Neural crest cell (in vitro differentiated cells): Measurements from ENCODE around the gene MROH7. TPM values are rescaled to one million over a fixed set of nuclear protein-coding genes. Genes with fewer than 3 reads are reported as not detected.

Experiments used
- DNase-seq: peaks from one replicate; pipeline ENCODE4 v3.0.0; 2021; ENCODE audit warnings: low read depth, mixed read lengths, low spot score
- H3K27ac Mint-ChIP-seq: one replicate; pipeline ENCODE4 v1.8.0; 2021; ENCODE audit warnings: mild to moderate bottlenecking, mixed read lengths; ENCODE audit not compliant: unreplicated experiment
- H3K27me3 Mint-ChIP-seq: 2 replicates; pipeline ENCODE4 v1.8.0; 2021; ENCODE audit warnings: low read depth, mild to moderate bottlenecking, mixed read lengths
- H3K36me3 Mint-ChIP-seq: 2 replicates; pipeline ENCODE4 v1.8.0; 2021; ENCODE audit warnings: low read depth, mild to moderate bottlenecking, mixed read lengths
- H3K4me1 Mint-ChIP-seq: 2 replicates; pipeline ENCODE4 v1.8.0; 2021; ENCODE audit warnings: mixed read lengths
- H3K4me3 Mint-ChIP-seq: one replicate; pipeline ENCODE4 v1.8.0; 2021; ENCODE audit warnings: mild to moderate bottlenecking, mixed read lengths
- H3K9me3 Mint-ChIP-seq: 2 replicates; pipeline ENCODE4 v1.8.0; 2021; ENCODE audit warnings: mixed read lengths
- CTCF ChIP-seq: fragments of 200-600 bp; sonication (generic); conservative IDR thresholded peaks from 2 replicates; pipeline ENCODE4 v1.5.0; 2021; ENCODE audit warnings: antibody characterized with exemption, mild to moderate bottlenecking
- total RNA-seq: library from RNA; stranded (reverse); gene quantifications from 2 replicates; pipeline ENCODE4 v1.2.1, GENCODE V29; 2021

MROH7 gene
- total RNA-seq, 1 donor from 2014 or later, result not detected

GRCh38 chr1:54750596-54750995 is 109.0 kb downstream of the MROH7 start:
- Mint-ChIP-seq H3K4me3 (no peak overlapping the region), H3K4me1 (no peaks in the 10 kb centered on the region), H3K9me3 (no peaks in the 10 kb centered on the region), H3K27ac (no peak overlapping the region), H3K27me3 (no peaks in the 10 kb centered on the region), H3K36me3 (no peaks in the 10 kb centered on the region)
- no peak for DNase-seq
- TF ChIP-seq CTCF, result no peak

DNA sequence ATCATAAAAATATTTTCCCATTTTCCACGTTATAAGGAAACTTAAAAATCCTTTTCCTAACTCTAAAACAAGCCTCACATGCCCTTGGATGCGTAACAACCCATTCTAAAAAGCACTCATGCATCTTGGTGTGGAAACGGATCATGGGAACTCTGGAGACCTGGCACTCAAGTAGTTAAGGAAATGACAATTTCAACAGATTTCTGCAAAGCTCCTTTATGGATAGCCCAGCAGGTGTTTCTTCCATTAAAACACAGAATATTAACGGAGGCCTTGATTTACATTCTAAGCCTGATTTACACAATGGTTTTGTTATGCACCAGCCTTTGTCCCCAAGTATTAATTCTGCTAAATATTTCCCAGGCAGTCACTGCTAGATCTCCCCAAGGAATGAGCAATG is 109.8 kb downstream of the MROH7 start:
- Mint-ChIP-seq H3K9me3 (no peaks in the 10 kb centered on the region), H3K4me1 (no peaks in the 10 kb centered on the region), H3K27ac (no peak overlapping the region), H3K4me3 (no peak overlapping the region), H3K36me3 (no peaks in the 10 kb centered on the region), H3K27me3 (no peaks in the 10 kb centered on the region)
- no peak for DNase-seq
- no peak for TF ChIP-seq CTCF

- Mint-ChIP-seq H3K4me3 (no peak overlapping the region), H3K27ac (no peak overlapping the region), H3K4me1 (no peaks in the 10 kb centered on the region), H3K36me3 (no peaks in the 10 kb centered on the region), H3K27me3 (no peaks in the 10 kb centered on the region), H3K9me3 (no peaks in the 10 kb centered on the region)
- TF ChIP-seq CTCF, result no peak
- DNase-seq, result no peak
Measured at GRCh38 chr1:54754045-54754444, 112.5 kb downstream of the MROH7 start.

DNA sequence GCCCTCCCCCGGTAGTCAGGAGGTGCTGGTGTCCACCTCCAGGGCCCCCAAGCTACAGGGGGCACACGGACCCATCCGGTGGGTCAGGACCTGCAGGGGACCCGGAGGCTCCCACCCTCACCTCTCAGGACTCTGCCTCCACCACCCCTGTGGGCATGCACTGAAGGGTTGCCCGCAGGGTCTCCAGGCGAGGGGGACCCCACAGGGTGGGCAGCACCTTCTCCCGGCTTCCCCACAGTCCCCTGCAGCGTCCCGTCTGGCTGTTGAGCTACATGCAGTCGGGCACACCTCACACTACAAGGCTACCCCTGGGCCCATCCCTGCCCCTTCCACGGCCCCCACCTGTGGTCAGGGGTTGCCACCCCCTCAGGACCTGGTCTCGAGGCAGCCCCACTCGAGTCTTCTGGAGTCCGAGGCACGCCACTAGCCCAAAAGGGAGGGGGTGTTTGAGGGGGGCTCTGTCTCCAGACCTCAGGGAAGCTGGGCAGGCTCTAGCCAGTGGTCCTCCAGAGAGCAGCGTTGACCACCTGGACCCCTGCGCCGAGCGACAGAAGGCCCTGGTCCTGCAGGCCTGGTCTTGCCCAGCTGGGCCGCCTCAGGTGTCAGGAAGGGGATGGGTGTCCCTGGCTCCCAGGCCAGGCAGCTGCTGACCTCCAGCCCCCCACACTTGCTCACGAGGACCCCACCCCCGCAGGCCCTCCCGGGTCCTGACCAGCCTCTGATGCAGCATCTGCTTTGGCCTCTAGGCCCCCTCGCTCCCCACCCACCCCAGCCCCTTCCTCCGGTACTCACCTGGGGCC is 113.1 kb downstream of the MROH7 start:
- no peaks in the 10 kb centered on the region for H3K9me3 Mint-ChIP-seq
- H3K36me3 Mint-ChIP-seq, result no peaks in the 10 kb centered on the region
- DNase-seq, result no peak
- H3K4me3 Mint-ChIP-seq, result no peak overlapping the region
- TF ChIP-seq CTCF, result no peak
- no peak overlapping the region for H3K27ac Mint-ChIP-seq
- H3K27me3 Mint-ChIP-seq, result no peaks in the 10 kb centered on the region
- H3K4me1 Mint-ChIP-seq, result no peaks in the 10 kb centered on the region

GRCh38 chr1:54757833-54758232 is 116.2 kb downstream of the MROH7 start:
- Mint-ChIP-seq H3K27ac (no peak overlapping the region), H3K9me3 (no peaks in the 10 kb centered on the region), H3K4me1 (peaks cover 2% of the 10 kb centered on the region), H3K36me3 (no peaks in the 10 kb centered on the region), H3K27me3 (no peaks in the 10 kb centered on the region), H3K4me3 (no peak overlapping the region)
- TF ChIP-seq CTCF, result no peak
- DNase-seq, result no peak
